A172 (cell line): ENCODE data around the gene DNAJB12. TPM values are rescaled to one million over a fixed set of nuclear protein-coding genes. Genes with fewer than 3 reads are reported as not detected.
A peak's percentile ranks its signal among the peaks of the same experiment; 100 is the strongest.
"Not testable (repeated sequence)": the region's sequence is repeated elsewhere in the genome, so short reads cannot be mapped to it uniquely, and the experiment has no call there.

ENCODE experiments used
- DNase-seq: peaks from one replicate; pipeline ENCODE4 v3.0.0-alpha.2; 2015; ENCODE audit warnings: low spot score
- total RNA-seq: library from RNA; depleted of rRNA; stranded (reverse); fragments of >200 nt; shearing (Covaris generic); gene quantifications from 2 replicates; pipeline ENCODE4 v1.2.3, GENCODE V29; 2014

Gene DNAJB12
- total RNA-seq, 1 experiment from 2014 or later, result 33.1 TPM

GRCh38 chr10:72331575-72332422 is 22.9 kb downstream of the DNAJB12 start:
- DNase-seq, result no peak

GRCh38 chr10:72330069-72330426 is 24.7 kb downstream of the DNAJB12 start:
- no peak for DNase-seq

- no peak for DNase-seq
These were observed 25.2 kb downstream of the DNAJB12 start for GRCh38 chr10:72329290-72330068.

- no peak for DNase-seq
These were observed 25.9 kb downstream of the DNAJB12 start for GRCh38 chr10:72328829-72329204.

GRCh38 chr10:72328045-72328828 is 26.5 kb downstream of the DNAJB12 start:
- DNase-seq, result peak; percentile 66

- DNase-seq, result not testable (repeated sequence)
These were observed 27.8 kb downstream of the DNAJB12 start for GRCh38 chr10:72326665-72327603.

- DNase-seq, result not testable (repeated sequence)
These were observed 29.2 kb downstream of the DNAJB12 start for GRCh38 chr10:72325243-72326175.

GRCh38 chr10:72323771-72324191 is 30.9 kb downstream of the DNAJB12 start:
- no peak for DNase-seq

- no peak for DNase-seq
These were observed 31.5 kb downstream of the DNAJB12 start for GRCh38 chr10:72323108-72323749.

GRCh38 chr10:72322280-72323058 is 32.2 kb downstream of the DNAJB12 start:
- no peak for DNase-seq

- DNase-seq, result no peak
These were observed 32.8 kb downstream of the DNAJB12 start for GRCh38 chr10:72322030-72322279.

- DNase-seq, result no peak
These were observed 33.3 kb downstream of the DNAJB12 start for GRCh38 chr10:72321248-72322029.

- peak; percentile 99 for DNase-seq
These were observed 34.0 kb downstream of the DNAJB12 start for GRCh38 chr10:72320676-72321247.

GRCh38 chr10:72319416-72320254 is 35.1 kb downstream of the DNAJB12 start:
- DNase-seq, result peak; percentile 84

GRCh38 chr10:72318418-72319262 is 36.1 kb downstream of the DNAJB12 start:
- DNase-seq, result no peak
